C4-2B (cell line): ENCODE measurements around the gene SIRPB2.

Source experiments
- ZFX ChIP-seq: fragments of 450-650 bp; IDR thresholded peaks from 2 replicates; pipeline ENCODE4 v1.6.1; 2017
- TF ChIP-seq, protein P1 (sequence below): fragments of 450-650 bp; conservative IDR thresholded peaks from 2 replicates; pipeline ENCODE4 v1.5.1; 2017; ENCODE audit warnings: mild to moderate bottlenecking

DNA sequence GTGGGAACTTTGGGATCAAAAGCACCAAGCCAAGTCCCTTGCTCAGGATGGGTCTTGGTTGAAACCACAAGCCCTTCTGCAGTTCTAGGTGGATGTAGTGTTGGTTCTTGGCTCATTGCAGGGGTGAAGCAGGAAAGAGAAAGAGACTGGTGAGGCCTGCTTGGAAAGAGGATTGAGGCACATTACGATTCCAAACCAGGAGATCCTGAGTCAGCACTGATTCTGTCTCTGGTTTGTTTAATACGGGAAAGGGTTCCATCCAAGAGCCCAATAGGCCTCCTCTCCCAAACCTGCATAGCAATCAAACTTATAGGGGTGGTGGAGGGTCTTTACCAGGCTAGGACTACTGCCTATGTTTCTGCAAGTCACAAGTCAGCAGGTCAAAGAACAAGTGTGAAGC lies 48.9 kb downstream of the SIRPB2 start:
- TF ChIP-seq, protein P1, sequence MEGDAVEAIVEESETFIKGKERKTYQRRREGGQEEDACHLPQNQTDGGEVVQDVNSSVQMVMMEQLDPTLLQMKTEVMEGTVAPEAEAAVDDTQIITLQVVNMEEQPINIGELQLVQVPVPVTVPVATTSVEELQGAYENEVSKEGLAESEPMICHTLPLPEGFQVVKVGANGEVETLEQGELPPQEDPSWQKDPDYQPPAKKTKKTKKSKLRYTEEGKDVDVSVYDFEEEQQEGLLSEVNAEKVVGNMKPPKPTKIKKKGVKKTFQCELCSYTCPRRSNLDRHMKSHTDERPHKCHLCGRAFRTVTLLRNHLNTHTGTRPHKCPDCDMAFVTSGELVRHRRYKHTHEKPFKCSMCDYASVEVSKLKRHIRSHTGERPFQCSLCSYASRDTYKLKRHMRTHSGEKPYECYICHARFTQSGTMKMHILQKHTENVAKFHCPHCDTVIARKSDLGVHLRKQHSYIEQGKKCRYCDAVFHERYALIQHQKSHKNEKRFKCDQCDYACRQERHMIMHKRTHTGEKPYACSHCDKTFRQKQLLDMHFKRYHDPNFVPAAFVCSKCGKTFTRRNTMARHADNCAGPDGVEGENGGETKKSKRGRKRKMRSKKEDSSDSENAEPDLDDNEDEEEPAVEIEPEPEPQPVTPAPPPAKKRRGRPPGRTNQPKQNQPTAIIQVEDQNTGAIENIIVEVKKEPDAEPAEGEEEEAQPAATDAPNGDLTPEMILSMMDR: no peak
- TF ChIP-seq ZFX: no peak
